Measurements from ENCODE around the gene MYH9. TPM values are rescaled to one million over a fixed set of nuclear protein-coding genes. Genes with fewer than 3 reads are reported as not detected.
"Not testable (repeated sequence)": the region's sequence is repeated elsewhere in the genome, so short reads cannot be mapped to it uniquely, and the experiment has no call there.

Gene MYH9
- total RNA-seq, 1 donor from 2014 or later, result 633 TPM

- intact Hi-C loops (cut with micrococcal nuclease), result no loop called here
- no peaks in the 10 kb centered on the region for H3K27me3 Mint-ChIP-seq
- H3K4me1 Mint-ChIP-seq, result peaks cover 36% of the 10 kb centered on the region
- no peaks in the 10 kb centered on the region for H3K36me3 Mint-ChIP-seq (ENCODE audit: low read depth)
- peak overlapping the region; percentile 43 for H3K4me3 Mint-ChIP-seq
- peak; percentile 81 for DNase-seq
- no peaks in the 10 kb centered on the region for H3K9me3 Mint-ChIP-seq
- H3K27ac Mint-ChIP-seq, result peak overlapping the region; percentile 91
These were observed 18.1 kb upstream of the MYH9 start for GRCh38 chr22:36405671-36406538.

GRCh38 chr22:36405221-36405661 is 17.5 kb upstream of the MYH9 start:
- Mint-ChIP-seq H3K27me3 (no peaks in the 10 kb centered on the region), H3K4me1 (peaks cover 32% of the 10 kb centered on the region), H3K9me3 (no peaks in the 10 kb centered on the region), H3K4me3 (peak overlapping the region; percentile 43), H3K36me3 (ENCODE audit: low read depth) (no peaks in the 10 kb centered on the region), H3K27ac (peak overlapping the region; percentile 91)
- peak; percentile 73 for DNase-seq
- intact Hi-C loops (cut with micrococcal nuclease), result no loop called here

- no peak overlapping the region for H3K27ac Mint-ChIP-seq
- no peaks in the 10 kb centered on the region for H3K27me3 Mint-ChIP-seq
- intact Hi-C loops (cut with micrococcal nuclease), result no loop called here
- no peaks in the 10 kb centered on the region for H3K36me3 Mint-ChIP-seq (ENCODE audit: low read depth)
- DNase-seq, result no peak
- no peaks in the 10 kb centered on the region for H3K9me3 Mint-ChIP-seq
- H3K4me3 Mint-ChIP-seq, result no peak overlapping the region
- H3K4me1 Mint-ChIP-seq, result peaks cover 31% of the 10 kb centered on the region
These were observed 16.7 kb upstream of the MYH9 start for GRCh38 chr22:36404446-36404845.

- Mint-ChIP-seq H3K27me3 (no peaks in the 10 kb centered on the region), H3K9me3 (no peaks in the 10 kb centered on the region), H3K36me3 (ENCODE audit: low read depth) (no peaks in the 10 kb centered on the region), H3K4me3 (no peak overlapping the region), H3K27ac (no peak overlapping the region), H3K4me1 (peaks cover 7% of the 10 kb centered on the region)
- intact Hi-C loops (cut with micrococcal nuclease), result no loop called here
- DNase-seq, result no peak
These were observed 11.7 kb upstream of the MYH9 start for GRCh38 chr22:36399472-36399778.

- H3K27me3 Mint-ChIP-seq, result no peaks in the 10 kb centered on the region
- no peaks in the 10 kb centered on the region for H3K9me3 Mint-ChIP-seq
- no peak overlapping the region for H3K4me3 Mint-ChIP-seq
- intact Hi-C loops (cut with micrococcal nuclease), result no loop called here
- peaks cover 7% of the 10 kb centered on the region for H3K4me1 Mint-ChIP-seq
- H3K27ac Mint-ChIP-seq, result no peak overlapping the region
- no peaks in the 10 kb centered on the region for H3K36me3 Mint-ChIP-seq (ENCODE audit: low read depth)
- DNase-seq, result no peak
These were observed 11.1 kb upstream of the MYH9 start for GRCh38 chr22:36398601-36399471.

GRCh38 chr22:36397131-36398093 is 9.6 kb upstream of the MYH9 start:
- Mint-ChIP-seq H3K27ac (peak overlapping the region; percentile 25), H3K27me3 (no peaks in the 10 kb centered on the region), H3K36me3 (ENCODE audit: low read depth) (no peaks in the 10 kb centered on the region), H3K4me1 (peaks cover 7% of the 10 kb centered on the region), H3K4me3 (no peak overlapping the region), H3K9me3 (no peaks in the 10 kb centered on the region)
- DNase-seq, result no peak
- intact Hi-C loops (cut with micrococcal nuclease), result no loop called here

- intact Hi-C loops (cut with micrococcal nuclease), result no loop called here
- Mint-ChIP-seq H3K9me3 (no peaks in the 10 kb centered on the region), H3K27ac (no peak overlapping the region), H3K4me1 (peaks cover 9% of the 10 kb centered on the region), H3K27me3 (no peaks in the 10 kb centered on the region), H3K36me3 (ENCODE audit: low read depth) (peaks cover 1% of the 10 kb centered on the region), H3K4me3 (no peak overlapping the region)
- no peak for DNase-seq
These were observed 8.1 kb upstream of the MYH9 start for GRCh38 chr22:36395915-36396314.

- H3K27me3 Mint-ChIP-seq, result no peaks in the 10 kb centered on the region
- DNase-seq, result no peak
These were observed 7.5 kb upstream of the MYH9 start for GRCh38 chr22:36395055-36395849.

GRCh38 chr22:36391638-36392037 is 3.9 kb upstream of the MYH9 start:
- intact Hi-C loops (cut with micrococcal nuclease), result no loop called here
- Mint-ChIP-seq H3K4me3 (peak overlapping the region; percentile 3), H3K36me3 (ENCODE audit: low read depth) (peaks cover 3% of the 10 kb centered on the region), H3K4me1 (peaks cover 11% of the 10 kb centered on the region), H3K9me3 (no peaks in the 10 kb centered on the region), H3K27me3 (no peaks in the 10 kb centered on the region), H3K27ac (no peak overlapping the region)
- DNase-seq, result no peak

More at GRCh38 chr22:36395055-36395849, 7.5 kb upstream of the MYH9 start:
- Mint-ChIP-seq H3K9me3 (no peaks in the 10 kb centered on the region), H3K4me1 (peaks cover 9% of the 10 kb centered on the region), H3K27ac (peak overlapping the region; percentile 11), H3K36me3 (ENCODE audit: low read depth) (peaks cover 1% of the 10 kb centered on the region), H3K4me3 (no peak overlapping the region)
- intact Hi-C loops (cut with micrococcal nuclease), result no loop called here

GRCh38 chr22:36389122-36389521 is 1.4 kb upstream of the MYH9 start:
- not testable (repeated sequence) for H3K9me3 Mint-ChIP-seq, H3K27me3 Mint-ChIP-seq, H3K27ac Mint-ChIP-seq
- peaks cover 26% of the 10 kb centered on the region for H3K36me3 Mint-ChIP-seq (ENCODE audit: low read depth)
- DNase-seq, result peak; percentile 56
- intact Hi-C loops (cut with micrococcal nuclease), result loop anchor here (5.0 kb wide), 2 partner anchors 48 to 833 kb away; no protein-coding TSS in a partner anchor
- peaks cover 25% of the 10 kb centered on the region for H3K4me1 Mint-ChIP-seq
- peak overlapping the region; percentile 77 for H3K4me3 Mint-ChIP-seq

- intact Hi-C loops (cut with micrococcal nuclease), result loop anchor here (1.0 to 5.0 kb wide), 3 partner anchors 50 to 835 kb away; partner anchors contain the start of gene EIF3D
- H3K4me3 Mint-ChIP-seq, result peak overlapping the region; percentile 77
These were observed 133 bp downstream of the MYH9 start for GRCh38 chr22:36387709-36387958.

GRCh38 chr22:36386900-36387708 is 663 bp downstream of the MYH9 start:
- DNase-seq, result peak; percentile 90
- Mint-ChIP-seq H3K9me3 (no peaks in the 10 kb centered on the region), H3K27me3 (no peaks in the 10 kb centered on the region), H3K27ac (peak overlapping the region; percentile 97), H3K4me1 (peaks cover 40% of the 10 kb centered on the region), H3K4me3 (peak overlapping the region; percentile 95), H3K36me3 (ENCODE audit: low read depth) (peaks cover 39% of the 10 kb centered on the region)
- intact Hi-C loops (cut with micrococcal nuclease), result loop anchor here (1.0 to 5.0 kb wide), 6 partner anchors 10 to 835 kb away; partner anchors contain the start of gene EIF3D

More at GRCh38 chr22:36387709-36387958, 133 bp downstream of the MYH9 start:
- no peak for DNase-seq
- H3K27ac Mint-ChIP-seq, result peak overlapping the region; percentile 63
- no peaks in the 10 kb centered on the region for H3K27me3 Mint-ChIP-seq
- peaks cover 38% of the 10 kb centered on the region for H3K4me1 Mint-ChIP-seq
- H3K9me3 Mint-ChIP-seq, result no peaks in the 10 kb centered on the region
- H3K36me3 Mint-ChIP-seq (ENCODE audit: low read depth), result peaks cover 36% of the 10 kb centered on the region

Measured in activated CD4-positive, alpha-beta T cell treated with anti-CD3 and anti-CD28 coated beads, Interleukin-2, amount 10 ng/mL, durations not matched to agents 24 days and 14 days (primary cell).